ENCODE measurements around the gene UNC13B.
"Not testable (repeated sequence)": the region's sequence is repeated elsewhere in the genome, so short reads cannot be mapped to it uniquely, and the experiment has no call there.

The UNC13B gene

DNA sequence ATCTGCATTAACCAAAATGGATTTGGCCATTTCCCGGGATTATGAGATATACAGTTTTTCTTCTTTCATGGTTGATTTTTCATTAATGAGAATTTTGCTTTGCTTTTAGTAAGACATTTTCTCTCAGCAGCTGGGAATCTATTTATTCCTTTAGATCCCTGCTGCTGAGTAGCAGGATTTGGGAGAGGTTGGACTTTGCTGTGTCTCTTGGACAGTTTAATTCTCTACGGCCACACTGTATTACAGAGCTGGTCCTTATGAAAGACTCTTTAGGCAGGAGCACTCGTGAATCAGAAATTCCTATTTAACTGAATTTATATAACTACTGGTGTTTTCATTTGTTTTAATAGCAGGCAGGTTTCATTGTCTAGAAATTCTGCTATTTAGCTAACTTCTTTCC is 1.6 kb downstream of the UNC13B start:
- DNase-seq (ENCODE audit: low spot score) = peak; percentile 4

DNA sequence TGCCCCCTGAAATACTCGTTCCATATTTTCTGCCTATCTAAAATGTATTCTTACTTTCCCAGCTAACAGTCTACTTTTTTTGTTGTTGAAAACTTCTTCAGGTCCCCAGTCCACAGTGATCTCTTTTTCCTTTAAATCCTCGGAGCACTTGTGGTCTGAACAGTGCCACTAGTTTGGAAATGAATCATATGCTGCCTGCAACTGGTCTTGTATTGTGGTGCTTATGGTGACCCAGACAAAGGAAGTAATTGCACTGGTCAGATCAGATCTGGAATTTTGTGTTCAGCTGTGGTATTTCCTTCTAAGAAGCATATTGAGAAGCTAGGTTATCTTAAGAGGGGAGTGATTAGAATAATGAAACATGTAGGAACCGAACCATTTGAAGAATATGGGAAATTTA is 2.9 kb downstream of the UNC13B start:
- DNase-seq (ENCODE audit: low spot score) = no peak

DNA sequence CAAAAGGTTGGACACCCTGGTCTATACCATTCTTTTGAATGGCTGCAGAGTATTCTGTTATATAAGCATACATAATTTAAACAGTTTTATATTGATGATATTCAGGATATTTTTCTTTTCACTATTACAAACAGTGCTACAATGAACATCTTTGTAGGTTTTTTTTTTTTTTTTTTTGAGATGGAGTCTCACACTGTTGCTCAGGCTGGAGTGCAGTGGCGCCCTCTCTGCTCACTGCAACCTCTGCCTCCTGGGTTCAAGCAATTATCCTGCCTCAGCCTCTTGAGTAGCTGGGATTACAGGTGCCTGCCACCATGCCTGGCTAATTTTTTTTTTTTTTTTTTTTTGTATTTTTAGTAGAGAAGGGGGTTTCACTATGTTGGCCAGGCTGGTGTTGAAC is 5.6 kb downstream of the UNC13B start:
- DNase-seq (ENCODE audit: low spot score) = not testable (repeated sequence)

DNA sequence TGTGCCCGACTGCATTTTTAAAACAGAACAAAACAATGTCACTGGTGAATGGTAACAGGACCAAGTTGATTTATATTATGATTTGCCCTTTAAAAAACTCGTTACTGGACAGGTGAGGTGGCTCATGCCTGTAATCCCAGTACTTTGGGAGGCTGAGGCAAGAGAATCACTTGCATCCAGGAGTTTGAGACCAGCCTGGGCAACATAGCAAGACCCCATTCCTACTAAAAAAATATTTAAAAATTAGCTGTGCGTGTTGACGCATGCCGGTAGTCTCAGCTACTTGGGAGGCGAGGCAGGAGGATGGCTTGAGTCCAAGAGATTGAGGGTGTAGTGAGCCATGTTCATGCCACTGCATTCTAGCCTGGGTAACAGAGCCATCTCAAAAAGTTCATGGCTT is 7.2 kb downstream of the UNC13B start:
- no peak for DNase-seq (ENCODE audit: low spot score)

DNA sequence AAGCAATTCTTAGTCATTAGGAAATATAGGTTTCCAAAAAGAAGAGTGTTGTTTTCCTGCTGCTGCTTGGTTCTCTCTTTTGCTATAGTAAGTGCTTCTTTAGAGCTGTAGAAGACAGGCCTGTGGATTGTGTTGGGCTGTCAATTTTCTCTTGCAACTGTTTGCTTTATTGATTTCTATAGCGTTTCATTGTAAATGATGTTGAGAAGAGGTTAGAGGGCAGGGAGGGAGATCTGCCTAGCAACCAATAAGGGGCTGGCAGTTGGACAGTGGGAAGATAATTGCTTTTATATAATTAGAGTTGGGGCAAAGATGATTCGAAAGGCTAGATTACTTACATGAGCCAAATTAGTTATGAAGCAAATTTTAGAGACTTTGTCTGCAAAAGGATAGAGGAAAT is 11.1 kb downstream of the UNC13B start:
- DNase-seq (ENCODE audit: low spot score) = no peak

DNA sequence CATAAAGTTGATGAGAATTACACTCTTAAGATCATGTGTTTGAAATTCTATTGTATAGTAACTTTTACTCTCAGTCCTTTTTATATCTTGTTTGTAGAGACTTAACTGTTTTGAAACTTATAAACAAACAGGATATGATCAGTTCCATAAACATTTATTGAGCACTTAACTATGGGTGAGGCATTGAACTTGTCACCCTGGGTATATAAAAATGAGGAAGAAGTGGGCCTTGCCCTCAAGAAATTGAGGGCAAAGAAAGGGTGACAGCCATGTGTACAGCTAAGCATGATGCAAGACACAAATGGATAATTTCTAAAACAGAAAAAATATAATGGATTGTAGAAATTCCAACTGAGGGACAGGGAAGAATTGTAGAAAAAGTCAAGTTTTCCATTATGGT is 15.7 kb downstream of the UNC13B start:
- DNase-seq (ENCODE audit: low spot score) = no peak

DNA sequence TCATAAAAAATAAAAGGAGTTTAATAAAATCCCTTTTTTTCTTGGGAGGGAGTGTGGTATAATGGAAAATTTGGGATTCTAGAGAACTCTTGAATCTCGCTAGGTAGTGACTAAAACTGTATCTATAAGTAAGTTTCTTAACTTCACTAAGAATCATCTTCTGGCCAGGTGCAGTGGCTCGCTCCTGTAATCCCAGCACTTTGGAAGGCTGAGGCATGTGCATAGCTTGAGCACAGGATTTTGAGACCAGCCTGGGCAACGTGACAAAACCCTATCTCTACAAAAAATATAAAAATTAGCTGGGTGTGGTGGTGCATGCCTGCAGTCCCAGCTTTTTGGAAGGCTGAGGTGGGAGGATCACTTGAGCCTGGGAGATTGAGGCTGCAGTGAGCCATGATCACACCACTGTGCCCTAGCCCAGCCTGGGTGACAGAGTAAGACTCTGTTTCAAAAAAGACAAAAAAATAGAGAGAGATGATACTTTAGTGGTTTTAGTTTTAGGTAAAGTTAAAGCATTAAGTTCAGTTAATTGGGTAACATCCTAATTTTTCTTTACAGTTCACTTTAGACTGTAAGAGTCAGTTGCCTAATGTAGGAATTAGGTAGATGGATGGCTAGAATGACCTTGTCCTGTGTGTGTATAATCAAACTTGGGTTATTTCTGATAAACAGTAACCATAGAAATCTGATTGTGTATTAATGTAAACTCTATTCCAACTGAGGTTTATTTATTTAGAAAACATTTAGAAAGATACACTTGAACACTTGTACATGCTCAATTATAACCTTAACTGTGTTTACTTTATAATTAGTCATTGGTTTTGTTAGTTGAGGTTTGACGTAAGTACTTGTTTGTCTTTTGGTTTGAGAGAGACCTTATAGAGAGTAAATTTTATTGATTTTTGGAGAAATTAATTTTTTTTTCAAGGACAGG is 17.8 kb downstream of the UNC13B start:
- DNase-seq (ENCODE audit: low spot score) = no peak

DNA sequence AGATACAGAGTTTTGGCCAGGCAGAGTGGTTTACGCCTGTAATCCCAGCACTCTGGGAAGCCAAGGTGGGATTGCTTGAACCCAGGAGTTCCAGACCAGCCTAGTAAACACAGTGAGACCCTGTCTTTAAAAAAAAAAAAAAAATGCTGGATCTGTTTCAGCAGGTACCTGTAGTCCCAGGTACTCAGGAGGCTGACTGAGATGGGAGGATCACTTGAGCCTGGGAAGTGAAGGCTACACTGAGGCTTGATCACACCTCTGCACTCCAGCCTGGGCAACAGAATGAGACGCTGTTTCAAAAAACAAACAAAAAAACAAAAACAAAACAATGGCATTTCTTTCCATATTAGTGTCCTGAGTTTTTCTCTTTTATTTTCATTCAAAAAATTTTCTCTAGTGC is 19.0 kb downstream of the UNC13B start:
- no peak for DNase-seq (ENCODE audit: low spot score)

DNA sequence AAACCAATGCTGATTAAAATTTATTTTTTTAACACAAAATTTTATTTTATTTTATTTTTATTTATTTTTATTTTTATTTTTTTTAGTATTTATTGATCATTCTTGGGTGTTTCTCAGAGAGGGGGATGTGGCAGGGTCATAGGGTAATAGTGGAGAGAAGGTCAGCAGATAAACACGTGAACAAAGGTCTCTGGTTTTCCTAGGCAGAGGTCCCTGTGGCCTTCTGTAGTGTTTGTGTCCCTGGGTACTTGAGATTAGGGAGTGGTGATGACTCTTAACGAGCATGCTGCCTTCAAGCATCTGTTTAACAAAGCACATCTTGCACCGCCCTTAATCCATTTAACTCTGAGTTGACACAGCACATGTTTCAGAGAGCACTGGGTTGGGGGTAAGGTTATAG is 20.6 kb downstream of the UNC13B start:
- DNase-seq (ENCODE audit: low spot score) = not testable (repeated sequence)

DNA sequence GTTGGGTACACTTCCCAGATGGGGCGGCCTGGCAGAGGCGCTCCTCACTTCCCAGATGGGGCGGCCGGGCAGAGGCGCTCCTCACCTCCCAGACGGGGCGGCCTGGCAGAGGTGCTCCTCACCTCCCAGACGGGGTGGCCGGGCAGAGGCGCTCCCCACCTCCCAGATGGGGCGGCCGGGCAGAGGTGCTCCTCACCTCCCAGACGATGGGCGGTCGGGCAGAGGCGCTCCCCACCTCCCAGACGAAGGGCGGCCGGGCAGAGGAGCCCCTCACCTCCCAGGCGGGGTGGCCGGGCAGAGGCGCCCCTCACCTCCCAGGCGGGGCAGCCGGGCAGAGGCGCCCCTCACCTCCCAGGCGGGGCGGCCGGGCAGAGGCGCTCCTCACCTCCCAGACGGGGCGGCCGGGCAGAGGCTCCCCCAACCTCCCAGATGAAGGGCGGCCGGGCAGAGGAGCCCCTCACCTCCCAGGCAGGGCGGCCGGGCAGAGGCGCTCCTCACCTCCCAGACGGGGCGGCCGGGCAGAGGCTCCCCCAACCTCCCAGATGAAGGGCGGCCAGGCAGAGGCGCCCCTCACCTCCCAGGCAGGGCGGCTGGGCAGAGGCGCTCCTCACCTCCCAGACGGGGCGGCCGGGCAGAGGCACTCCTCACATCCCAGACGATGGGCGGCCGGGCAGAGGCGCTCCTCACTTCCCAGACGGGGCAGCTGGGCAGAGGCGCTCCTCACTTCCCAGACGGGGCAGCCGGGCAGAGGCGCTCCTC is 21.4 kb downstream of the UNC13B start:
- not testable (repeated sequence) for DNase-seq (ENCODE audit: low spot score)

DNA sequence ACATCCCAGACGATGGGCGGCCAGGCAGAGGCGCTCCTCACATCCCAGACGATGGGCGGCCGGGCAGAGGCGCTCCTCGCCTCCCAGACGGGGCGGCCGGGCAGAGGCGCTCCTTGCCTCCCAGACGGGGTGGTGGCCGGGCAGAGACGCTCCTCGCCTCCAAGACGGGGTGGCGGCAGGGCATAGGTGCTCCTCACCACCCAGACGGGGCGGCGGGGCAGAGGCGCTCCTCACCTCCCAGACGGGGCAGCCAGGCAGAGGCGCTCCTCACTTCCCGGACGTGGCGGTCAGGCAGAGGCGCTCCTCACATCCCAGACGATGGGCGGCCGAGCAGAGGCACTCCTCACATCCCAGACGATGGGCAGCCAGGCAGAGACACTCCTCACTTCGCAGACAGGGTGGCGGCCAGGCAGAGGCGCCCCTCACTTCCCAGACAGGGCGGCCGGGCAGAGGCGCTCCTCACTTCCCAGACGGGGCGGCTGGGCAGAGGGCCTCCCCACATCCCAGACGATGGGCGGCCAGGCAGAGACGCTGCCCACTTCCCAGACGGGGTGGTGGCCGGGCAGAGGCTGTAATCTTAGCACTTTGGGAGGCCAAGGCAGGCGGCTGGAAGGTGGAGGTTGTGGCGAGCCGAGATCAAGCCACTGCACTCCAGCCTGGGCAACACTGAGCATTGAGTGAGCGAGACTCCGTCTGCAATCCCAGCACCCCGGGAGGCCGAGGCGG is 22.1 kb downstream of the UNC13B start:
- not testable (repeated sequence) for DNase-seq (ENCODE audit: low spot score)

DNA sequence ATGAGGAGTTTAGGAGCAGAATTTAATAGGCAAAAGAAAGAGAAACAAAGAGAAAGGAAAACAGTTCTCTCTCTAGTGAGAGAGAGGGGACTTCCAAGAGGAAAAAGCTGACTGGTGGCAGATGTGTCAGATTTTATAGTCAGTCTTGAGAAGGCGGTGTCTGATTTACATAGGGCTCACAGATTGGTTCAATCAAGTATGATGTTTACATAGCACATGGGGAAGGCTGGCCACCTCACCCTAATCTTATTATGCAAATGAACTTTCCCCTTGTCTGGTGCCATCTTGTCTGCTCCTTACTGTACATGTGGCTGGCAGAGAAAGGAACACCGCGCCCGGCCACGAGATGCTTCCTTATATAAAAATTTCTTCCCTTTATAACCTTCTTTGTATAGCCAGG is 24.7 kb downstream of the UNC13B start:
- DNase-seq (ENCODE audit: low spot score) = no peak

DNA sequence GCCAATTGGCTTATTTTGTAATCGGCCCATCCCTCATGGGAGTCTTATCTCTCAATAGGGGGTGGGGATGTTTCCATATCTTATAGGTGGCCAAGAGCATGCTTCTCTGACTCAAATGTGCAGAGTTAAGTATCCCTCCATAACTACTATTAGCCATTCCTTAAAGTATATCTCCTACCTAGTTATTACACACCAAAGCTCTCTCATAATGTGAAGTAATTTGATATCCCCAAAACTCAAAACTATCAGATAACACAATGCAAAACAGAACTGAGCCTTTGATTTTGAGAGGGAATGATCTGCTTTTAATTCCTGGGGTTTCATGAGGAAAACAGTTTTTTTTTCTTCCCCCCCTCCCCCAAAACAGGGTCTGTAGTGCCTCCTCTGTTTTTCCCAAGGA is 28.4 kb downstream of the UNC13B start:
- DNase-seq (ENCODE audit: low spot score) = no peak

DNA sequence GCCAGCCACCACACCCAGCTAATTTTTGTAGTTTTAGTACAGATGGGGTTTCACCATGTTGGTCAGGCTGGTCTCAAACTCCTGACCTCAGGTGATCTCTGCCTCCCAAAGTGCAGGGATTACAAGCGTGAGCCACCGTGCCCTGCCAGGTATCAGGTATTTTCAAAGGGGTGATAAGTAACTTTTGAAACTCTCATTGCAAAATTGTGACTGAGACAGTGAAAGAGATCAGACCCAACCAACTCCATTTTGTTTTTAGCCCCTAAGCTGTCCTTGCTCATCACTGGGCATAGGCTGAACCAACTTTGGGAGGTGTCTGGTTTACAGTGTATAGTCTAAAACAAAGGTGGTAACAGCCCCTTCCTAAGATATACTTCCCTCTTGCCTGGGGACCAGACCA is 29.3 kb downstream of the UNC13B start:
- no peak for DNase-seq (ENCODE audit: low spot score)

DNA sequence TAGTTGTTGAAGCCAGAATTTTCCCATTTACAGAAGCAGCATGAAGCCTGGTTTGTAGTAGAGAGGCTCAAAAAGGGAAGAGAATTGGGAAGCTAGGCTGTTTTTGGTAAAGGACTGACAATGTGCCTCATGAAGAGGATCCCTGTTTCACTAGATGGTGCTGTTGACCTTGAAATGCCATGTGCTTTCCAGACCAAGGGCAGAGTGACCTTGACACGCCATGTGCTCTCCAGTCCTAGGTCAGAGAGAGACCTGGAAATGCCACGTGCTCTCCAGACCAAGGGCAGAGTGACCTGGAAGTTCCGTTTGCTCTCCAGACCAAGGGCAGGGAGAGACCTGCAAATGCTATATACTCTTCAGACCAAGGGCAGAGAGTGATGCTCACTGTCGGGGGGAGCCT is 32.0 kb downstream of the UNC13B start:
- DNase-seq (ENCODE audit: low spot score) = no peak

DNA sequence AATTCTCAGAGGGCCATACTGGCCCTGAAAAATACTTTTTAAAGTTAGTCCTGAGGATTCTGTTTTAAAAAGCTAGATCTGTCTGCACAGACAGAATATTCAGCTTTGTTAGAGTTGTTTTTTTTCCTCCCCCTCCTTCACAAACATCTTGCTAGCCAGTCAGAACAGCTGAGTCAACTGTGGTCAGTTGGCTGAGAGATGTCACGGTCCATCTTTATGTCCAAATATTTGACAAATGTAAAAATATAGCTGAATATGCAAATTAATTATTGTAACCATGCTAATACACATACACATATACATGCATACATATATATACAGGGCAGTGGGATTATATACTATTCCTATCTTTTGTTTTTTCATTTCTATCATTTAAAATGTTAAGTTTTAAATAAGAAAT is 33.9 kb downstream of the UNC13B start:
- no peak for DNase-seq (ENCODE audit: low spot score)

DNA sequence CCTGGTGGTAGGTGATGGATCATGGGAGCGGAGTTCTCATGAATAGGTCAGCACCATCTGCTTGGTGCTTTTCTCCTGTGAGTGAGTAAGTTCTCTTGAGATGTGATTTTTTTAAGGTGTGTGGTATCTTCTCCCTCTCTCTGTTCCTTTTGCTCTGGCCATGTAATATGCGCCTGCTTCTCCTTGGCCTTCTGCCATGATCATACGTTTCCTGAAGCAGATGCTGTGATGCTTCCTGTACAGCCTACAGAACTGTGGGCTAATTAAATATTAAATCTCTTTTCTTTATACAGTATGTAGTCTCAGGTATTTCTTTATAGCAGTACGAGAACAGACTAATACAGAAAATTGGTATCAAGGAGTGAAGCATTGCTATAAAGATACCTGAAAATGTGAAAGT is 36.4 kb downstream of the UNC13B start:
- DNase-seq (ENCODE audit: low spot score) = no peak

DNA sequence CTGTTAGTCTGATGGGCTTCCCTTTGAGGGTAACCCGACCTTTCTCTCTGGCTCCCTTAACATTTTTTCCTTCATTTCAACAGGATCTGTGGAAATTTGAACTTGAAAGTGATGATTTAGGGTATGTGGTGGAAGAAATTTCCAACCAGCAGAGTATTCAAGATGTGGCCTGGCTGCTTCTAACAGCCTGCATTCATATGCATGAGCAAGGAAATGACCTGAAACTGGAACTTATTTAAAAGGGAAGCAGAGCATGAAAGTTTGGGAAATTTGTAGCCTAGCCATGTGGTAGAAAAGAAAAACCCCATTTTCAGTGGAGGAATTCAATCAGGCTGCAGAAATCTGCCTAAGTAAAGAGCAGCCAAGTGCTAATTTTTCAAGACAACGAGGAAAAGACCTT is 41.7 kb downstream of the UNC13B start:
- DNase-seq (ENCODE audit: low spot score) = no peak

DNA sequence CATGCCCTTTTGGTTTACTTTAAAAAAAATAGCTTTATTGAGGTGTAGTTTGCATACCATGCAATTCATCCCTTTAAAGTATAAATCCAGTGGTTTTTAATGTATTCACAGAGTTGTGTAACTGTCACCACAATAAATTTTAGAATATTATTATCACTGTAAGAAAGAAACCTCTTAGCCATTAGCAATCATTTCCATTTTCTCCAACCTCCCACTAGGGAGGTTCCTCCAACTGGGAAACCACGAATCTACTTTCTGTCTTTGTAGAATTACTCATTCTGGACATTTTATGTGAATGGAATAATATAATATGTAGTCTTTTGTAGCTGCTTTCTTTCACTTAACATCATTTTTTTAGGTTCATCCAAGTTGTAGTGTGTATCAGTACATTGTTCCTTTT is 43.5 kb downstream of the UNC13B start:
- DNase-seq (ENCODE audit: low spot score) = no peak

DNA sequence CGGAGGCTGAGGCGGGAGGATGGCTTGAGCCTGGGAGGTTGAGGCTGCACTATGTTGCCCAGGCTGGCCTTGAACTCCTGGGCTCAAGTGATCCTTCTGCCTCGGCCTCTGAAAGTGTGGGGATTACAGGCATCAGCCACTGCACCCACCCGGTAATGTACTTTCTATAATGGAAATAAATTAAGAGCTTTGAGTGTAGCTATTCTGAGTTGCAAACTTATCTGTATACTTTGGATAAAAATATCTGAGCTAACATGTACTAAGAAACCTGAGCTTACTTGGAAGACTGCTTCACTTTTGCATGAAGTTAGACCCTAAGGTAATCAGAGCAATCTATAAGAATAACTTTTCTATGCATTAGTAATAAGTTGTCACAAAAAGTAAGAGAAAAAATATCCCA is 50.0 kb downstream of the UNC13B start:
- DNase-seq (ENCODE audit: low spot score) = no peak

DNA sequence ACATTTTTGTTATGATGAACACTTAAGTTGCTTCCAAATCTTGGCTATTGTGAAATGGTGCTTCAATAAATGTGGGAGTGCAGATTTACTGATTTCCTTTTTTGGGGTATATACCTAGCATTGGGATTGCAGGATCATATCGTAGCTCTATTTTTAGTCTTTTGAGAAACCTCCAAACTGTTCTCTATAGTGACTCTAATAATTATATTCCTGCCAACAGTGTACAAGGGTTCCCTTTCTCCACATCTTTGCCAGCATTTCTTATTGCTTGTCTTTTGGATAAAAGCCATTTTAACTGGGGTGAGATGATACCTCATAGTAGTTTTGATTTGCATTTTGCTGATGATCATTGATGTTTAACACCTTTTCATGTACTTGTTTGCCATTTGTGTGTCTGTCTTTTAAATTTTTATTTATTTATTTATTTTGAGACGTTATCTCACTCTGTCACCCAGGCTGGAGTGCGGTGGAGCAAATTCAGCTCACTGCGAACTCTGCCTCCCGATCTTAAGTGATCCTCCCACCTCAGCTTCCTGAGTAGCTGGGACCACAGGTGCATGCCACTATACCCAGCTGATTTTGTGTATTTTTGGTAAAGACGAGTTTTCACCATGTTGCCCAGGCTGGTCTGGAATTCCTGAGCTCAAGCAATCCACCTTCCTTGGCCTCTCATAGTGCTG is 59.0 kb downstream of the UNC13B start:
- DNase-seq (ENCODE audit: low spot score) = no peak

DNA sequence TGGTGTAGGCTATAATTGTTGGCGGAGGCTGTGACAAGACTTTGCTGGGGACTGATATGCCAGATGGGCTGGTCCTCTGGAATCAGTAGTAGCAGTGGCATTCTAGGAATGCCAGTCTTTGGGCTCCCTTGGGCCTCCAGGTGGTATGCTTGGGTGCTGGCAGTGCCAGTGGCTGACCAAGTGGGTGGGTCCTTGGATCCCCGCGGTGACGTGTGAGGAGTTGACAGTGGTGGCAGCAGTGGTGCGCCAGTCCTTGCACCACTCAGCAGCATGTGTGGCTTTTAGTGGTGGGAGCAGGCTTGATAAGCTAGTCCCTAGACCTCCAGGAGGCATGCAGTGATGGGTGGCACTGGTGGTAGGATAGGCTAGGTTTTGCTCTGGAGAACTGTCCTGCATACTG is 63.9 kb downstream of the UNC13B start:
- no peak for DNase-seq (ENCODE audit: low spot score)
